ENCODE results near the gene STX8.

The STX8 gene

GRCh38 chr17:9242497-9242881 is 333.1 kb downstream of the STX8 start:
- no peak for FAIRE-seq

GRCh38 chr17:9241774-9242496 is 333.7 kb downstream of the STX8 start:
- TF ChIP-seq CTCF (IDR thresholded peaks at IDR 0.05; ENCODE audit: insufficient read depth, missing control alignments): no peak
- FAIRE-seq: no peak

More at GRCh38 chr17:9242497-9242881, 333.1 kb downstream of the STX8 start:
- TF ChIP-seq CTCF (IDR thresholded peaks at IDR 0.05; ENCODE audit: insufficient read depth, missing control alignments): no peak
- DNase-seq (ENCODE audit: insufficient read length, low spot score): no peak

GRCh38 chr17:9241371-9241712 is 334.3 kb downstream of the STX8 start:
- DNase-seq (ENCODE audit: insufficient read length, low spot score) (no peak), FAIRE-seq (no peak)
- no peak for TF ChIP-seq CTCF (IDR thresholded peaks at IDR 0.05; ENCODE audit: insufficient read depth, missing control alignments)

More at GRCh38 chr17:9241774-9242496, 333.7 kb downstream of the STX8 start:
- DNase-seq (ENCODE audit: insufficient read length, low spot score): no peak

- DNase-seq (ENCODE audit: insufficient read length, low spot score) (no peak), FAIRE-seq (no peak)
- no peak for TF ChIP-seq CTCF (IDR thresholded peaks at IDR 0.05; ENCODE audit: insufficient read depth, missing control alignments)
Measured at GRCh38 chr17:9240659-9241370, 334.8 kb downstream of the STX8 start.

GRCh38 chr17:9239793-9240658 is 335.6 kb downstream of the STX8 start:
- no peak for TF ChIP-seq CTCF (IDR thresholded peaks at IDR 0.05; ENCODE audit: insufficient read depth, missing control alignments)
- FAIRE-seq: no peak
- DNase-seq (ENCODE audit: insufficient read length, low spot score): no peak

GRCh38 chr17:9239246-9239792 is 336.3 kb downstream of the STX8 start:
- TF ChIP-seq CTCF (IDR thresholded peaks at IDR 0.05; ENCODE audit: insufficient read depth, missing control alignments): no peak
- DNase-seq (ENCODE audit: insufficient read length, low spot score) (no peak), FAIRE-seq (no peak)
